GM12891 (cell line): ENCODE results near the gene TMX1.

Experiments
- POLR2A ChIP-seq: IDR thresholded peaks from 2 replicates; pipeline ENCODE4 v1.6.1; 2011; ENCODE audit warnings: low read depth, low read length, control low read depth
- POLR2AphosphoS5 ChIP-seq: IDR thresholded peaks from 2 replicates; pipeline ENCODE4 v1.6.1; 2011; ENCODE audit warnings: low read depth, low read length, control low read depth
- POU2F2 ChIP-seq: IDR thresholded peaks from 2 replicates; pipeline ENCODE4 v1.6.1; 2011; ENCODE audit warnings: low read depth, mild to moderate bottlenecking, control low read depth, low read length, moderate library complexity
- SPI1 ChIP-seq: IDR thresholded peaks from 2 replicates; pipeline ENCODE4 v1.6.1; 2011; ENCODE audit warnings: low read depth, low read length, control low read depth
- TAF1 ChIP-seq: IDR thresholded peaks from 2 replicates; pipeline ENCODE4 v1.6.1; 2011; ENCODE audit warnings: low read depth, low read length, control low read depth

DNA sequence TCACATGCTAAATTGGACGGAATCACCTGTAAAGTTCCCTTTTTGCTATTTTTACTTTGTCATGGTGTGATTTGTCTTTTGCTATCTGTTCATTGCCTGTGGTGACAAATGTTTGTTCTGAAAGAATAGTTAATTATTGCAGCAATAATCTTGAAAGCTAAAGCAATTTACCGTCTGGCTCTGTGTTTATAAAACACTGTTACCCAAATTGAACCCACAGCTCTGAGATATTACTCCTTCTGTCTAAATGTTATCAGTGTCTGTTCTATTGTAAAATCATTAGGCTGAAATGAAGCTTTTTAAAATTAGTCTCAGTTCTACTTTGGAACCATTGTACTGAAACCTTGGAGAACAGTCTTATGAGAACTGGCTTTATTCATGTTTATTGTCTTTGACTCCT, 42.5 kb downstream of the TMX1 start:
- TF ChIP-seq POLR2AphosphoS5 = no peak
- no peak for TF ChIP-seq POLR2A
- no peak for TF ChIP-seq TAF1
- no peak for TF ChIP-seq POU2F2
- TF ChIP-seq SPI1 = no peak
